Astrocyte of the cerebellum (primary cell): ENCODE data around the gene IPCEF1.
"Not testable (repeated sequence)": the region's sequence is repeated elsewhere in the genome, so short reads cannot be mapped to it uniquely, and the experiment has no call there.

ENCODE experiments used
- DNase-seq: peaks from one replicate; pipeline ENCODE4 v3.0.0-alpha.2; 2011; ENCODE audit warnings: low read depth
- H3K4me3 ChIP-seq: 2 replicates; pipeline ENCODE4 v1.5.1; 2011; ENCODE audit warnings: mild to moderate bottlenecking, low read depth, low read length, moderate library complexity
- CTCF ChIP-seq: IDR thresholded peaks from 2 replicates; pipeline ENCODE4 v1.5.1; 2012; ENCODE audit warnings: low read length, low read depth, moderate library complexity, mild to moderate bottlenecking; ENCODE audit errors: missing control alignments
- in situ Hi-C: cut with HindIII; loops from 2 replicates; pipeline ENCODE4 v1.10.0; 2017; ENCODE audit warnings: low sequenced_read_pairs

The IPCEF1 gene

DNA sequence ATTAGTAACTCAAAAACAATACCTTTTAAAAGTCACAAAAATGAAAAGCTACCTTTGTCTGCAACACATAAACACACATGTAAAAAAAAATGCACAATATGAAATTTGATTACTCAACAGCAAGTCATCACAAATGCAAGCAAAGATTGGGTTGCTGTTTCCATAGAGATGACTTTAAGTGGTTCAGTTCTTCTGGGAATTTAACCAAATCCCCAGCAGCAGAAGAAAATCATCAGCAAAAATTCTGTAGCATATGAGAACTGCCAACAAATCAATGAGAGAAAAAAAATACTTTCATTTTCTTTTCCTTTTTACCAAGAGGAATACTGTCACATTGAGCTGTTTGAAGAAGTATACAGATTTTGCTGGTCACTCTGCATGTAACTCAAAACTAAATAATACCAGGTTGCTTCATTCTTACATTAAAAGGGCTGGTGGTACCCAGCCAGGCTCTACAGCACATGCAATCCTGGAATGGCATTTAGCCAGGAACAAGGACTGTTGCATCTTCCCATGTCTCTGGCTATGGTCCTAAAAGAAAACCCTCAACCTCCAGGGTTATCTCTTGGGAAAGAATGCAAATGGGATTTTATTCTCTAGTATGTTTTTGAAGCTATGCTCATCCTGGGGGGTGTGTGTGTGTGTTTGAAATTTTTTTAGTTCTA, 159.3 kb downstream of the IPCEF1 start:
- in situ Hi-C loops: no loop called here
- DNase-seq: peak; percentile 82
- H3K4me3 ChIP-seq: no peak overlapping the region
- TF ChIP-seq CTCF: no peak

GRCh38 chr6:154196333-154196885, 160.2 kb downstream of the IPCEF1 start:
- H3K4me3 ChIP-seq: no peak overlapping the region
- DNase-seq: no peak
- no peak for TF ChIP-seq CTCF
- in situ Hi-C loops: no loop called here

- in situ Hi-C loops: no loop called here
- TF ChIP-seq CTCF: no peak
- no peak for DNase-seq
- no peak overlapping the region for H3K4me3 ChIP-seq
Observed at GRCh38 chr6:154187714-154188113, 168.9 kb downstream of the IPCEF1 start.

- H3K4me3 ChIP-seq: no peak overlapping the region
- TF ChIP-seq CTCF: no peak
- in situ Hi-C loops: no loop called here
- no peak for DNase-seq
Observed at GRCh38 chr6:154187203-154187602, 169.4 kb downstream of the IPCEF1 start.

DNA sequence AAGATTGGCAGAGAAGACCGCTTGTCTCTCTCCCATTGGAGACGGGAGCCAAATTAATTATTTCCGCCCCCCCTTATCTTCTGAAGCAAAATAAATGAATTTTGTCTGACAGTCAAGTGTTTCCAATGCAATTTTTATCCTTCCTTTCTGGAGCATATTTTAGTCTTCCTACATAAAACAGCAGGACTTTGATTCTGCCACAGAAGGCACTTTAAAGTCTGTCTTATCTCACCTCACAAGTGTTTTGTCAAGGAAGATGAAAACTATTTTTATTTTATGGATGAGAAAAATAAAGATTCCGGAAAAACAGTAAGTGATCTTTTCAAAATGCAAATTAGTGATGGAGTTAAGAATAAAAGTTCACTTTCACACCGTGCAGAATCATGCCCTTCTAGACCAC, 177.2 kb downstream of the IPCEF1 start:
- in situ Hi-C loops: no loop called here
- DNase-seq: no peak
- H3K4me3 ChIP-seq: no peak overlapping the region
- TF ChIP-seq CTCF: no peak

DNA sequence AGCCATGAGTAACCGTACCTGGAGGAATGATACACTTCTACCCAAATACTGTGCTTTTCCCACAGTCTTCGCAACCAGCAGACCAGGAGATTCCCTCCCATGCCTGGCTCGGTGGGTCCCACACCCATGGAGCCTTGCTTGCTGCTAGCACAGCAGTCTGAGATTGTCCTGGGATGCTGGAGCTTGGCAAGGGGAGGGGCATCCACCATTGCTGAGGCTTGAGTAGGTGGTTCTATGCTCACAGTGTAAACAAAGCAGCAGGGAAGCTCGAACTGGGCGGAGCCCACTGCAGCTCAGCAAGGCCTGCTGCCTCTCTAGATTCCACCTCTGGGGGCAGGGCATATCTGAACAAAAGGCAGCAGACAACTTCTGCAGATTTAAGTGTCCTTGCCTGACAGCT, 184.2 kb downstream of the IPCEF1 start:
- in situ Hi-C loops: loop anchor here (25.0 kb wide), 1 partner anchor 215 kb away; no protein-coding TSS in a partner anchor
- H3K4me3 ChIP-seq, DNase-seq: not testable (repeated sequence)

DNA sequence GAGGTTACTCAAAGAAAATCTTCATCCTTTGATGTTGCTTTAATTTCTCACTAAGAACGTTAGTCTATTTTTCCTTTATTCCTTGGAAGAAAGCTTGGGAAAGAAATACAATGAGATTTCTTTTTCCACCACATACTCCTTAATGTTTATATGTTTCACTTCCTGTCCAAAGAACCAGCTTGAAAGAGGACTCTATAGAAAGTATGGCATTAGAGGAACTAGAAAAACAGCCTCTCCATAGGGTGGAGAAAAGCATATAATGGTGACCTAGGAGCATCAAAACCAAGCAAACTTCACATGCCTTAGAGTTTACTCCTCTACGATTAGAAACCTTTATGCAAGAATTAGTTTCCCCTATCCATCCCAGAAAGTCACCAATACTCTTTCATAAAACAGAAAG, 186.5 kb downstream of the IPCEF1 start:
- DNase-seq: no peak
- in situ Hi-C loops: loop anchor here (25.0 kb wide), 1 partner anchor 217 kb away; no protein-coding TSS in a partner anchor
- H3K4me3 ChIP-seq: no peak overlapping the region
- no peak for TF ChIP-seq CTCF
